ENCODE results near the gene F10.

Gene F10

GRCh38 chr13:113088691-113089020, 33.9 kb upstream of the F10 start:
- Histone ChIP-seq H3K27me3 (ENCODE audit: insufficient read depth, poor library complexity, severe bottlenecking) (no peaks in the 10 kb centered on the region), H3K4me3 (replicated peaks; ENCODE audit: insufficient read depth, low read length) (no peak overlapping the region), H3K27ac (replicated peaks) (no peak overlapping the region)
- no peak for DNase-seq (ENCODE audit: low read depth in 1 of 2, low spot score in 1 of 2)
- no peak for TF ChIP-seq GABPA (IDR thresholded peaks at IDR 0.05; ENCODE audit: low read depth)
- no peak for TF ChIP-seq REST (IDR thresholded peaks at IDR 0.05; ENCODE audit: insufficient replicate concordance, low read depth)
- TF ChIP-seq SPI1 (IDR thresholded peaks at IDR 0.05; ENCODE audit: borderline replicate concordance, low read depth): no peak
- TF ChIP-seq POLR2AphosphoS5 (IDR thresholded peaks at IDR 0.05; ENCODE audit: low read depth): no peak
- TF ChIP-seq CTCF (IDR thresholded peaks at IDR 0.05; ENCODE audit: insufficient read depth, low read length): no peak

GRCh38 chr13:113089693-113090414, 32.7 kb upstream of the F10 start:
- no peak for DNase-seq (ENCODE audit: low read depth in 1 of 2, low spot score in 1 of 2)
- TF ChIP-seq GABPA (IDR thresholded peaks at IDR 0.05; ENCODE audit: low read depth) (no peak), REST (IDR thresholded peaks at IDR 0.05; ENCODE audit: insufficient replicate concordance, low read depth) (no peak), POLR2AphosphoS5 (IDR thresholded peaks at IDR 0.05; ENCODE audit: low read depth) (no peak), CTCF (IDR thresholded peaks at IDR 0.05; ENCODE audit: insufficient read depth, low read length) (no peak), SPI1 (IDR thresholded peaks at IDR 0.05; ENCODE audit: borderline replicate concordance, low read depth) (no peak)
- Histone ChIP-seq H3K4me3 (replicated peaks; ENCODE audit: insufficient read depth, low read length) (no peak overlapping the region), H3K27ac (replicated peaks) (no peak overlapping the region), H3K27me3 (ENCODE audit: insufficient read depth, poor library complexity, severe bottlenecking) (no peaks in the 10 kb centered on the region)

DNA sequence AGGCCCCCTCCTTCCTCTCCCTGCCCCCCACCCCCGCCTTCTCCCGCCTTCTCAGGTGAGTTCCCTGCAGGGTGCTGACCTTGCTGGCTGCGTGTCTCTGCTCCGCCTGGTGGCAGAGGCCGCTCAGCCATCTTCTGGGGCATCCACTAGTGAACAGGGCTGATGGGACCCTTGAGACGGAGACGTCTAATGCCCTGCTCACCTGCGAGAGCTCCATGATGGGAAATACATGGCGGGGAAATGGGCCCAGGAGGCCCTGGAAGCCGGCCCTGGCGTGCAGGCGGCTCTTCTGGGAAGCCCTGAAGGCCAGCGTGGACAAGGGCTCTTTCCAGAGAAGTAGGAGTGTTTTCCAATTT, 32.2 kb upstream of the F10 start:
- Histone ChIP-seq H3K27me3 (ENCODE audit: insufficient read depth, poor library complexity, severe bottlenecking) (no peaks in the 10 kb centered on the region), H3K4me3 (replicated peaks; ENCODE audit: insufficient read depth, low read length) (no peak overlapping the region), H3K27ac (replicated peaks) (no peak overlapping the region)
- no peak for TF ChIP-seq POLR2AphosphoS5 (IDR thresholded peaks at IDR 0.05; ENCODE audit: low read depth)
- no peak for DNase-seq (ENCODE audit: low read depth in 1 of 2, low spot score in 1 of 2)

- H3K27ac ChIP-seq (replicated peaks): no peak overlapping the region
- H3K4me3 ChIP-seq (replicated peaks; ENCODE audit: insufficient read depth, low read length): no peak overlapping the region
- DNase-seq (ENCODE audit: low read depth in 1 of 2, low spot score in 1 of 2): no peak
- no peaks in the 10 kb centered on the region for H3K27me3 ChIP-seq (ENCODE audit: insufficient read depth, poor library complexity, severe bottlenecking)
- TF ChIP-seq SPI1 (IDR thresholded peaks at IDR 0.05; ENCODE audit: borderline replicate concordance, low read depth) (no peak), REST (IDR thresholded peaks at IDR 0.05; ENCODE audit: insufficient replicate concordance, low read depth) (no peak), CTCF (IDR thresholded peaks at IDR 0.05; ENCODE audit: insufficient read depth, low read length) (no peak), GABPA (IDR thresholded peaks at IDR 0.05; ENCODE audit: low read depth) (no peak), POLR2AphosphoS5 (IDR thresholded peaks at IDR 0.05; ENCODE audit: low read depth) (no peak)
These were observed 31.8 kb upstream of the F10 start for GRCh38 chr13:113090806-113091205.
